22Rv1 (cell line): ENCODE results near the gene PIGX.

Source experiments
- CTCF ChIP-seq: fragments of 450-650 bp; IDR thresholded peaks from 2 replicates; pipeline ENCODE4 v1.5.1; 2017; ENCODE audit warnings: mild to moderate bottlenecking
- ZFX ChIP-seq: fragments of 450-650 bp; IDR thresholded peaks from 2 replicates; pipeline ENCODE4 v1.6.1; 2017; ENCODE audit warnings: antibody characterized with exemption, borderline replicate concordance

- TF ChIP-seq CTCF (no peak), ZFX (no peak)
Measured at GRCh38 chr3:196763179-196763578, 51.0 kb downstream of the PIGX start.
